Gastrocnemius medialis (tissue), 4 donors: ENCODE data around the gene KANSL3. TPM values are rescaled to one million over a fixed set of nuclear protein-coding genes. Genes with fewer than 3 reads are reported as not detected.
A peak's percentile ranks its signal among the peaks of the same experiment; 100 is the strongest.

Experiments
- ATAC-seq, 2 donors: fragments of 150-250 bp; one replicate each; pipeline ENCODE4 v1.9.1; 2016
- DNase-seq, 2 donors: peaks; one replicate each; pipeline ENCODE4 v3.0.0-alpha.2; 2019
- H3K27ac ChIP-seq, 4 donors: fragments of 200-600 bp; sonication (generic); 1 replicate in 1 of 4; 2 replicates in 3 of 4; pipeline ENCODE4 v1.5.1; 2016 to 2018; ENCODE audit warnings: mild to moderate bottlenecking in 2 of 4, moderate library complexity in 1 of 4
- H3K27me3 ChIP-seq, 3 donors: fragments of 200-600 bp; sonication (generic) in 2 of 3; 1 replicate in 1 of 3; 2 replicates in 2 of 3; pipeline versions ENCODE4 v1.5.1 to v1.6.0; 2016 to 2019; ENCODE audit warnings: mild to moderate bottlenecking in 1 of 3, moderate library complexity in 1 of 3
- H3K36me3 ChIP-seq, 2 donors: fragments of 200-600 bp; sonication (generic) in 1 of 2; one replicate each; pipeline ENCODE4 v1.5.1; 2017 to 2018
- H3K4me1 ChIP-seq, 2 donors: fragments of 200-600 bp; sonication (generic) in 1 of 2; one replicate each; pipeline ENCODE4 v1.5.1; 2016 to 2017; ENCODE audit warnings: mild to moderate bottlenecking in 2 of 2
- H3K4me3 ChIP-seq, 4 donors: fragments of 200-600 bp; sonication (generic) in 3 of 4; 1 replicate in 1 of 4; 2 replicates in 3 of 4; pipeline ENCODE4 v1.5.1; 2016 to 2019; ENCODE audit warnings: mild to moderate bottlenecking in 2 of 4
- H3K9me3 ChIP-seq, 3 donors: fragments of 200-600 bp; sonication (generic) in 2 of 3; 1 replicate in 1 of 3; 2 replicates in 2 of 3; pipeline ENCODE4 v1.5.1; 2016 to 2019
- POLR2A ChIP-seq, 2 donors: fragments of 450-650 bp; IDR thresholded peaks; one replicate each; pipeline ENCODE4 v1.6.1; 2017; ENCODE audit warnings: antibody characterized with exemption in 2 of 2, mild to moderate bottlenecking in 2 of 2, moderate library complexity in 2 of 2
- in situ Hi-C, 4 donors: fragments of 200-750 bp; cut with MboI; loops; one replicate each; pipeline versions ENCODE4 v1.15.0 to v1.8.0; 2017; ENCODE audit warnings: low sequenced_read_pairs in 4 of 4
- intact Hi-C: fragments of 100-400 bp; cut with DNase I; formaldehyde crosslinking; loops from one replicate; pipeline ENCODE4 v1.15.1; 2023; ENCODE audit warnings: low total_unique reads
- total RNA-seq, 4 donors: library from RNA; depleted of rRNA; stranded (reverse); fragments of >200 nt; gene quantifications; one replicate each; pipeline versions ENCODE4 v1.1.0 to v1.2.3, GENCODE V29; 2016
- TF ChIP-seq, protein P1 (sequence below), 5 experiments: fragments of 450-650 bp in 3 of 5; fragments of 200-600 bp in 2 of 5; sonication (generic) in 2 of 5; IDR thresholded peaks in 4 of 5; conservative IDR thresholded peaks in 1 of 5; 1 replicate in 4 of 5; 2 replicates in 1 of 5; pipeline ENCODE4 v1.5.1; 2016 to 2019; ENCODE audit warnings: antibody characterized with exemption in 5 of 5, mild to moderate bottlenecking in 3 of 5, moderate library complexity in 3 of 5

KANSL3 gene
- total RNA-seq, 4 donors from 2014 or later, result 49.4 to 76.9 (median 60.4) TPM

GRCh38 chr2:96637385-96638143 is 548 bp downstream of the KANSL3 start:
- in situ Hi-C loops, result loop anchor here in 2 of 4 donors (5.0 to 10.0 kb wide), 3 partner anchors 103 to 117 kb away; partner anchors contain the start of genes ARID5A (in 1 of the 2) and LMAN2L (in 1 of the 2)
- intact Hi-C loops, result loop anchor here (1.0 to 10.0 kb wide), 7 partner anchors 28 to 1473 kb away; partner anchors contain the start of genes ANKRD39, CNNM4, LMAN2L and ZNF2
- Histone ChIP-seq H3K36me3 (peaks cover 0 to 9% of the 10 kb centered on the region in 2 donors), H3K9me3 (no peaks in the 10 kb centered on the region), H3K4me1 (peaks cover 38 to 40% of the 10 kb centered on the region in 2 donors), H3K27me3 (no peaks in the 10 kb centered on the region), H3K27ac (peak overlapping the region; percentile 83 to 98 (median 90)), H3K4me3 (peak overlapping the region; percentile 57 to 85 (median 66))
- DNase-seq (peak; percentile 83 to 93), ATAC-seq (peak; percentile 88 to 89)
- TF ChIP-seq POLR2A (IDR thresholded peaks at IDR 0.05), result peak in 1 of 2 donors; percentile 74
- TF ChIP-seq, protein P1, sequence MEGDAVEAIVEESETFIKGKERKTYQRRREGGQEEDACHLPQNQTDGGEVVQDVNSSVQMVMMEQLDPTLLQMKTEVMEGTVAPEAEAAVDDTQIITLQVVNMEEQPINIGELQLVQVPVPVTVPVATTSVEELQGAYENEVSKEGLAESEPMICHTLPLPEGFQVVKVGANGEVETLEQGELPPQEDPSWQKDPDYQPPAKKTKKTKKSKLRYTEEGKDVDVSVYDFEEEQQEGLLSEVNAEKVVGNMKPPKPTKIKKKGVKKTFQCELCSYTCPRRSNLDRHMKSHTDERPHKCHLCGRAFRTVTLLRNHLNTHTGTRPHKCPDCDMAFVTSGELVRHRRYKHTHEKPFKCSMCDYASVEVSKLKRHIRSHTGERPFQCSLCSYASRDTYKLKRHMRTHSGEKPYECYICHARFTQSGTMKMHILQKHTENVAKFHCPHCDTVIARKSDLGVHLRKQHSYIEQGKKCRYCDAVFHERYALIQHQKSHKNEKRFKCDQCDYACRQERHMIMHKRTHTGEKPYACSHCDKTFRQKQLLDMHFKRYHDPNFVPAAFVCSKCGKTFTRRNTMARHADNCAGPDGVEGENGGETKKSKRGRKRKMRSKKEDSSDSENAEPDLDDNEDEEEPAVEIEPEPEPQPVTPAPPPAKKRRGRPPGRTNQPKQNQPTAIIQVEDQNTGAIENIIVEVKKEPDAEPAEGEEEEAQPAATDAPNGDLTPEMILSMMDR (IDR thresholded peaks at IDR 0.05 in 4 of 5, conservative IDR thresholded peaks at IDR 0.05 in 1 of 5), result no peak

GRCh38 chr2:96636551-96637171 is 1.5 kb downstream of the KANSL3 start:
- H3K4me1 ChIP-seq, result peaks cover 46 to 49% of the 10 kb centered on the region in 2 donors
- peak overlapping the region; percentile 83 to 98 (median 90) for H3K27ac ChIP-seq
- no peak for TF ChIP-seq POLR2A (IDR thresholded peaks at IDR 0.05)
- TF ChIP-seq, protein P1 (IDR thresholded peaks at IDR 0.05 in 4 of 5, conservative IDR thresholded peaks at IDR 0.05 in 1 of 5), result no peak
- H3K27me3 ChIP-seq, result no peaks in the 10 kb centered on the region
- in situ Hi-C loops, result loop anchor here in 2 of 4 donors (5.0 to 10.0 kb wide), 3 partner anchors 102 to 118 kb away; partner anchors contain the start of genes ARID5A (in 1 of the 2) and LMAN2L (in 1 of the 2)
- ATAC-seq, result no peak
- DNase-seq, result peak in 1 of 2 donors; percentile 32
- H3K36me3 ChIP-seq, result peaks cover 0 to 9% of the 10 kb centered on the region in 2 donors
- intact Hi-C loops, result loop anchor here (5.0 to 10.0 kb wide), 4 partner anchors 104 to 1472 kb away; partner anchors contain the start of genes ANKRD39 and ZNF2
- no peaks in the 10 kb centered on the region for H3K9me3 ChIP-seq
- peak overlapping the region; percentile 57 to 85 (median 66) for H3K4me3 ChIP-seq

DNA sequence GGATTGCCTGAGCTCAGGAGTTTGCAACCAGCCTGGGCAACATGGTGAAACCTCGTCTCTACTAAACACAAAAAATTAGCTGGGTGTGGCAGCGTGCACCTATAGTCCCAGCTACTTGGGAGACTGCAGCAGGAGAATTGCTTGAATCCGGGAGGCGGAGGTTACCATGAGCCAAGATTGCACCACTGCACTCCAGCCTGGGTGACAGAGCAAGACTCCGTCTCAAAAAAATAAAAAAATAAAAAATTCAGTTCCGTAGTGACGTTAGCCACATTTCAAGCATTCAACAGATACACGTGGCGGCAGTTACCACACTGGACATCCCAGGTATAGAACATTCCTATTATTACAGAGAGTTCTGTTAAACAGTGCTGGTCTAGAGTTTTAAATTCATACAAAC is 4.5 kb downstream of the KANSL3 start:
- no peak for DNase-seq
- no peak for TF ChIP-seq POLR2A (IDR thresholded peaks at IDR 0.05)
- TF ChIP-seq, protein P1 (IDR thresholded peaks at IDR 0.05 in 4 of 5, conservative IDR thresholded peaks at IDR 0.05 in 1 of 5), result no peak
- Histone ChIP-seq H3K27me3 (no peaks in the 10 kb centered on the region), H3K4me1 (peaks cover 58 to 68% of the 10 kb centered on the region in 2 donors), H3K27ac (peak overlapping the region; percentile 15 to 98 (median 89)), H3K9me3 (no peaks in the 10 kb centered on the region), H3K4me3 (no peak overlapping the region), H3K36me3 (peaks cover 0 to 37% of the 10 kb centered on the region in 2 donors)
- in situ Hi-C loops (loop anchor here in 2 of 4 donors (10.0 kb wide), 2 partner anchors 99 to 121 kb away; partner anchors contain the start of gene ARID5A (in 1 of the 2)), intact Hi-C loops (loop anchor here (10.0 kb wide), 2 partner anchors 379 to 1469 kb away; partner anchors contain the start of gene ZNF2)
- no peak for ATAC-seq

DNA sequence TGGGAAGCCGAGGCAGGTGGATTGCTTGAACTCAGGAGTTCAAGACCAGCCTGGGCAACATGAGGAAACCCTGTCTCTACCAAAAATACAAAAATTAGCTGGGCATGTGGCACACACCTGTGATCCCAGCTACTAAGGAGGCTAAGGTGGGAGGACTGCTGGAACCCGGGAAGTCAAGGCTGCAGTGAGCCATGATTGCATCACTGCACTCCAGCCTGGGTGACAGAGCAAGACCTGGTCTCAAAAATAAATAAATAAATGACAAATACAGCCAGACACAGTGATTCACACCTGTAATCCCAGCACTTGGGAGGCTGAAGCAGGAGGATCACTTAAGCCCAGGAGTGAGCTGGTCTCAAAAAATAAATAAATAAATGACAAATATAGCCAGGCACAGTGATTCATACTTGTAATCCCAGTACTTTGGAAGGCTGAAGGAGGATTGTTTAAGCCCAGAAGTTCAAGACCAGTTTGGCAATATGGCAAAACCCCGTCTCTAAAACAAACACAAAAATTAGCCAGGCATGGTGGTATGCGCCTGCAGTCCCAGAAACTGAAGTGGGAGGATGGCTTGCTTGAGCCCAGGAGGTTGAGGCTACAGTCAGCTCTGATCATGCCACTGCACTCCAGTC is 6.2 kb downstream of the KANSL3 start:
- H3K9me3 ChIP-seq, result no peaks in the 10 kb centered on the region
- no peaks in the 10 kb centered on the region for H3K27me3 ChIP-seq
- TF ChIP-seq, protein P1 (IDR thresholded peaks at IDR 0.05 in 4 of 5, conservative IDR thresholded peaks at IDR 0.05 in 1 of 5), result no peak
- TF ChIP-seq POLR2A (IDR thresholded peaks at IDR 0.05), result no peak
- intact Hi-C loops (loop anchor here (10.0 kb wide), 2 partner anchors 377 to 1467 kb away; partner anchors contain the start of gene ZNF2), in situ Hi-C loops (loop anchor here in 2 of 4 donors (10.0 kb wide), 2 partner anchors 97 to 123 kb away; partner anchors contain the start of gene ARID5A (in 1 of the 2))
- H3K4me1 ChIP-seq, result peaks cover 59 to 67% of the 10 kb centered on the region in 2 donors
- no peak overlapping the region for H3K4me3 ChIP-seq
- ATAC-seq (peak; percentile 69 to 76), DNase-seq (no peak)
- peak overlapping the region; percentile 67 to 98 (median 82) for H3K27ac ChIP-seq
- peaks cover 0 to 50% of the 10 kb centered on the region in 2 donors for H3K36me3 ChIP-seq
